Glutamatergic neuron (in vitro differentiated cells): ENCODE measurements around the gene ARHGAP22. TPM values are rescaled to one million over a fixed set of nuclear protein-coding genes. Genes with fewer than 3 reads are reported as not detected.

Experiments
- DNase-seq: peaks from one replicate; pipeline ENCODE4 v3.0.0; 2022
- H3K27ac Mint-ChIP-seq: one replicate; pipeline ENCODE4 v1.8.0; 2020; ENCODE audit warnings: mild to moderate bottlenecking, mixed read lengths, inconsistent platforms; ENCODE audit not compliant: unreplicated experiment
- H3K27me3 Mint-ChIP-seq: one replicate; pipeline ENCODE4 v1.8.0; 2020; ENCODE audit warnings: mild to moderate bottlenecking, moderate library complexity, mixed read lengths, inconsistent platforms; ENCODE audit not compliant: unreplicated experiment
- H3K36me3 Mint-ChIP-seq: one replicate; pipeline ENCODE4 v1.8.0; 2020; ENCODE audit warnings: mild to moderate bottlenecking, mixed read lengths, inconsistent platforms; ENCODE audit not compliant: unreplicated experiment
- H3K4me1 Mint-ChIP-seq: one replicate; pipeline ENCODE4 v1.8.0; 2020; ENCODE audit warnings: mild to moderate bottlenecking, low read depth, mixed read lengths, inconsistent platforms; ENCODE audit not compliant: unreplicated experiment
- H3K4me3 Mint-ChIP-seq: one replicate; pipeline ENCODE4 v1.8.0; 2020; ENCODE audit warnings: mild to moderate bottlenecking, mixed read lengths, inconsistent platforms; ENCODE audit not compliant: unreplicated experiment
- H3K9me3 Mint-ChIP-seq: one replicate; pipeline ENCODE4 v1.8.0; 2020; ENCODE audit warnings: mild to moderate bottlenecking, moderate library complexity, mixed read lengths, inconsistent platforms; ENCODE audit not compliant: unreplicated experiment
- total RNA-seq: library from RNA; stranded (reverse); fragmentation: NEBNext Ultra II Directional; extraction: Animal tissue kit (Norgen Biotek cat#: 25700); gene quantifications from one replicate; pipeline ENCODE4 v1.2.1, GENCODE V29; 2021; ENCODE audit not compliant: unreplicated experiment
- TF ChIP-seq, protein P1 (sequence below): fragments of 200-600 bp; sonication (generic); IDR thresholded peaks from one replicate; pipeline ENCODE4 v1.5.0; 2021; ENCODE audit not compliant: partially characterized antibody, unreplicated experiment

The ARHGAP22 gene
- total RNA-seq, 1 donor from 2014 or later, result 10.0 TPM

DNA sequence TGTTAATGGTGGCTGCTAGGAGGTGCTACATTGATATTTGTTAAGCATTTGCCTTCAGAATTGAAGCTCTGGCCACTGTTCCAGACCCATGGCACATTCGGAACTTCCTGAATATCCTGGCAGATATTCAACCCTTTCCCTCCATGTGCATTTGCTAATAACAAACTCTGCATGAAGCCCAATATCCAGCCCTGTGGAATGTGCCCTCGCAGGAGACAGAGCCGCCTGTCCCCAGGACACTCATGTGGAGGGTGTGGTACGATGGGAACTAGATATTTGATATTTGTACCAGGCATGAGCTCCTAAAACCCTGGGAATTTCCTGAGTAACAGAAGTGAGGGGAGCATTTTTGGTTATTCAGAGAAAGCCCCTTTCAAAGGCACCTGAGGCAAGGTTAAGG is 21.6 kb upstream of the ARHGAP22 start:
- Mint-ChIP-seq H3K36me3 (peaks cover 5% of the 10 kb centered on the region), H3K4me1 (peaks cover 7% of the 10 kb centered on the region), H3K9me3 (peaks cover 14% of the 10 kb centered on the region), H3K4me3 (no peak overlapping the region), H3K27me3 (peaks cover 7% of the 10 kb centered on the region), H3K27ac (no peak overlapping the region)
- no peak for DNase-seq
- TF ChIP-seq, protein P1, sequence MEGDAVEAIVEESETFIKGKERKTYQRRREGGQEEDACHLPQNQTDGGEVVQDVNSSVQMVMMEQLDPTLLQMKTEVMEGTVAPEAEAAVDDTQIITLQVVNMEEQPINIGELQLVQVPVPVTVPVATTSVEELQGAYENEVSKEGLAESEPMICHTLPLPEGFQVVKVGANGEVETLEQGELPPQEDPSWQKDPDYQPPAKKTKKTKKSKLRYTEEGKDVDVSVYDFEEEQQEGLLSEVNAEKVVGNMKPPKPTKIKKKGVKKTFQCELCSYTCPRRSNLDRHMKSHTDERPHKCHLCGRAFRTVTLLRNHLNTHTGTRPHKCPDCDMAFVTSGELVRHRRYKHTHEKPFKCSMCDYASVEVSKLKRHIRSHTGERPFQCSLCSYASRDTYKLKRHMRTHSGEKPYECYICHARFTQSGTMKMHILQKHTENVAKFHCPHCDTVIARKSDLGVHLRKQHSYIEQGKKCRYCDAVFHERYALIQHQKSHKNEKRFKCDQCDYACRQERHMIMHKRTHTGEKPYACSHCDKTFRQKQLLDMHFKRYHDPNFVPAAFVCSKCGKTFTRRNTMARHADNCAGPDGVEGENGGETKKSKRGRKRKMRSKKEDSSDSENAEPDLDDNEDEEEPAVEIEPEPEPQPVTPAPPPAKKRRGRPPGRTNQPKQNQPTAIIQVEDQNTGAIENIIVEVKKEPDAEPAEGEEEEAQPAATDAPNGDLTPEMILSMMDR, result no peak

DNA sequence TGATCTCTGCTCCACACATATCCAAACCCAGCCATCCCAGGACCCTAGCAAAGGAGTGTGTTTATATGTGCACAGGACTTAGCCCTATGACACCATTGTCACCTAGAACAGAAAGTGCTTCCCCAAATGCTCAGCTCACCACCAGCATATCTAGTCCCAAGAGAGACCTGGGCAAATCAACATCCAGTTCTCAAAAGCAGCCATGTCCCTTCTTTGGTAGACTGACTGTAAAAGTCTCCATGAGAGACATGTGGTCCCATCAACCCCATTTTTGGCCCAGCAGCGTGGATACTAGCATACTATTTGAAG is 20.9 kb upstream of the ARHGAP22 start:
- H3K4me1 Mint-ChIP-seq, result peaks cover 7% of the 10 kb centered on the region
- peaks cover 14% of the 10 kb centered on the region for H3K9me3 Mint-ChIP-seq
- peaks cover 7% of the 10 kb centered on the region for H3K27me3 Mint-ChIP-seq
- DNase-seq, result no peak
- H3K36me3 Mint-ChIP-seq, result peaks cover 5% of the 10 kb centered on the region
- H3K4me3 Mint-ChIP-seq, result no peak overlapping the region
- TF ChIP-seq, protein P1, result no peak
- H3K27ac Mint-ChIP-seq, result no peak overlapping the region

DNA sequence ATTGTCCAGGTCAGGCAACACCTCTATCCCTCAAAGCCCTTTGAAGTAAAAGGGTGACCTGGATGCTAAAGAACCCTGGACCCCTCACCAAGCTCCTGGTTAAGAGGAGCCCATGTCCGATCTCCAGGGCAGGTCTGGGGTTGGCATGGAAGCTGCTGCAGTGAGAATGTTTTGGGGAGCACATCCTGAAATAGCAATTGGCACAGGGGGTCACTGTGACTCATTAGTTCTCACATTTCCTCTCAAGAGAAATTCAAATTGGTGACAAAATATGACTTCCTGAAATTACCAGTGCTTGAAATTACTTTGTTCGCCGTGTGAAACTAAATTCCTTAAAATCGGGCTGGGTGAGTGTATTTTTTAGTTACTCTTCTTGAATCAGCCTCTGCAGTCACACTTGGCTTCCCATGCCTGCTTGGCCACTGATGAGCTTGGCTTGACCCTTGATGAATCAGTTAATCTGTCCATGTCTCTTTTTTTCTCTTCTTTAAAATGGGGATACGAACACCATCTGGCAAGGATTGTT is 18.8 kb upstream of the ARHGAP22 start:
- peaks cover 5% of the 10 kb centered on the region for H3K36me3 Mint-ChIP-seq
- TF ChIP-seq, protein P1, result no peak
- H3K27me3 Mint-ChIP-seq, result peaks cover 7% of the 10 kb centered on the region
- H3K9me3 Mint-ChIP-seq, result peaks cover 12% of the 10 kb centered on the region
- no peak for DNase-seq
- H3K4me1 Mint-ChIP-seq, result peaks cover 6% of the 10 kb centered on the region
- no peak overlapping the region for H3K4me3 Mint-ChIP-seq
- no peak overlapping the region for H3K27ac Mint-ChIP-seq

DNA sequence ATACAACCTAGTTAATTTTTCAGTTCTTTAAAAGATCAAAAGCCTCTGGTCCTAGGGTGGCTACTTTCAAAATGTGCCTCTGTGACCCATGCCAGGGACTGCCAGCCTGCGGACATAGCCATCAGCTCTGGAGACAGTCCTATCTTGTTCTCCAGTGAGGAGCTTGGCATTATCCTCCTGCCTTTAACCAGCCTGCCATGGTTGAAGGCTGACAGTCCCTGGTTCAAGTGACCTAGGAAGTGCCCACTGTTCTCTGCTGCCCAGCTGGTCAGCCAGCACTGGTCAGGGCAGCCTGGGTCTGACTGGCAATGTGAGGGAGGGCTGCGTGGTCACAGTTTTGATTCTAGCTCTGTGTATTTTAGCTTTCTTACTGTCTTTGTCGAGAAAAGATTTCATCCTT is 18.1 kb upstream of the ARHGAP22 start:
- TF ChIP-seq, protein P1, result no peak
- H3K4me1 Mint-ChIP-seq, result peaks cover 4% of the 10 kb centered on the region
- H3K27ac Mint-ChIP-seq, result no peak overlapping the region
- H3K9me3 Mint-ChIP-seq, result peaks cover 5% of the 10 kb centered on the region
- H3K36me3 Mint-ChIP-seq, result peaks cover 5% of the 10 kb centered on the region
- DNase-seq, result no peak
- peaks cover 2% of the 10 kb centered on the region for H3K27me3 Mint-ChIP-seq
- no peak overlapping the region for H3K4me3 Mint-ChIP-seq

DNA sequence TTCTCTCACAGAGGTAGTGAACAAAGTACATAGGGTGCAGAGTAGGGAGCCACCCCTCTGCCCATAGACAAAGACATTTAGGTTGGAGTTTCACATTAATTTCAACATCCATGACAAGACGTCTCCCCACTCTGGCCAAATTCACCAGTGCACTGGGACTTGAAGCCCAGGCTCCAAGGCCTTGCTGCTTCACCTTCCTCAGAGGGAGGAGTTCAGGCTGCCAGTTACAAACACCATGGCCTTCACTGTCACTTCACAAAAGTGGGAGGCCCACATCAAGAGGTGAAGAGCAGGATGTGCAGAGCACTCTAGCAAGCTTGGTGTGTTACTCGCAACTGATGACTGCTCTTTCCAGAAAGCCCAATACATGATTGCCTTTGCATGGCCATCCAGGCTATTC is 15.8 kb upstream of the ARHGAP22 start:
- no peaks in the 10 kb centered on the region for H3K27me3 Mint-ChIP-seq
- no peaks in the 10 kb centered on the region for H3K9me3 Mint-ChIP-seq
- H3K4me1 Mint-ChIP-seq, result no peaks in the 10 kb centered on the region
- no peak overlapping the region for H3K27ac Mint-ChIP-seq
- H3K36me3 Mint-ChIP-seq, result peaks cover 12% of the 10 kb centered on the region
- H3K4me3 Mint-ChIP-seq, result no peak overlapping the region
- no peak for DNase-seq
- TF ChIP-seq, protein P1, result no peak
